GM21786 (cell line): ENCODE measurements around the gene KCNQ2.

ENCODE experiments used
- ATAC-seq: cut with Tn5 transposase; IDR thresholded peaks from one replicate; pipeline ENCODE4 v1.9.1; 2021; ENCODE audit not compliant: unreplicated experiment

Gene KCNQ2

DNA sequence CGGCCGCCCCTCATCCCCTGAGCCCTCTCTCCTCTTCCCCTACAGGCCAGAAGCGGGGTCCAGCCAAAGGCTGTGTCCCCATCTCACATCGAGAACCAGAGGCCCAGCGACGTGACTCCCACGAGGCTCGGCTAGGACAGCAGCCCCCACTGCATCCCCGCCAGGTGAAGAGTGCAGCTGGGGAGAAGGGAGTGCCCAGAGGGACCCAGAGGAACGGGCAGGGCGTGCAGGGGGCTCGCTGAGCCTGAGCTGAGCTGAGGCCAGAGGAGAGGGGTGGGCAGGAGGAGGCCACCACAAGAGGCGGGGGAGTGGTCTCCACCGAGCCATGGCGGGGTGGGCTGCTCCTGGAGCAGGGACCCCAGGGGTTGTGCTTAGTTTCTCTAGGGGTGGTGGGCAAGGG is 32.6 kb downstream of the KCNQ2 start:
- no peak for ATAC-seq

DNA sequence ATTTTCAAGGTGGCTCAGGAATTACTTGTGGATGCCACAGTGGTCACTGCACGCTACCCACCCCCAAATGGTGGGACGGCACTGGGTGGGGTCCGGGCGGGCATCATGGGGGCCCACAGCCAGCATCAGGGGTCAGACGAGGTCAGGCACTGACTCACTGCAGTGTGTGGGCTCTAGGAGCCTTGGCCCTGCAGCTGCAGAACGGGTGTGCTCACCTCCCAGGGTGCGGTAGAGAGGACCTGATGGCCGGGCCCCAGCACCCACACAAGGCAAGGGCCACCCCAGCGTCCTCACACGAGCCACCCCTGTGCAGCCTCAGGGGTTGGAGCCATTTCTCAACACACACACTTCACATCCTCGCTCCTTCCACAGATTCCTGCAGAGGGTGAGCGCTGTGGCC is 34.3 kb downstream of the KCNQ2 start:
- ATAC-seq: no peak

DNA sequence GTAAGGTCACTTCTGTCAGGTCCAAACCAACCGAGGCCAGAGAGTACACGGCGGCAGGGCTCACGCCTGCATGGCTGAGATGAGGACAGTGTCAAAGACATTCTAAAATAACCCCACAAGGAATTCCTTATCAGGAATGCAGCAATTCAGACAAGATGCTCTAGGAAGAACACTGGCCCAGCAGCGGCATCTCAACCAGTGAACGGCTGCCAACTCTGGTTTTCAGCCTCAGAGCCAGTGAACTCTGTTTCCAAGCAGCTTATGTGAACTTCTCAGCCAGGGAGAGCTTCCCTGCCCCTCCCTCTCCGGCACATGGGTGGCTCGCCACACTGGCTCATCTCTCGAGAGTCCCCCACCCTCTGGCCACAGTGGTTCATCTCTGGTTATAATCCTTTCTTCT is 36.9 kb downstream of the KCNQ2 start:
- no peak for ATAC-seq

DNA sequence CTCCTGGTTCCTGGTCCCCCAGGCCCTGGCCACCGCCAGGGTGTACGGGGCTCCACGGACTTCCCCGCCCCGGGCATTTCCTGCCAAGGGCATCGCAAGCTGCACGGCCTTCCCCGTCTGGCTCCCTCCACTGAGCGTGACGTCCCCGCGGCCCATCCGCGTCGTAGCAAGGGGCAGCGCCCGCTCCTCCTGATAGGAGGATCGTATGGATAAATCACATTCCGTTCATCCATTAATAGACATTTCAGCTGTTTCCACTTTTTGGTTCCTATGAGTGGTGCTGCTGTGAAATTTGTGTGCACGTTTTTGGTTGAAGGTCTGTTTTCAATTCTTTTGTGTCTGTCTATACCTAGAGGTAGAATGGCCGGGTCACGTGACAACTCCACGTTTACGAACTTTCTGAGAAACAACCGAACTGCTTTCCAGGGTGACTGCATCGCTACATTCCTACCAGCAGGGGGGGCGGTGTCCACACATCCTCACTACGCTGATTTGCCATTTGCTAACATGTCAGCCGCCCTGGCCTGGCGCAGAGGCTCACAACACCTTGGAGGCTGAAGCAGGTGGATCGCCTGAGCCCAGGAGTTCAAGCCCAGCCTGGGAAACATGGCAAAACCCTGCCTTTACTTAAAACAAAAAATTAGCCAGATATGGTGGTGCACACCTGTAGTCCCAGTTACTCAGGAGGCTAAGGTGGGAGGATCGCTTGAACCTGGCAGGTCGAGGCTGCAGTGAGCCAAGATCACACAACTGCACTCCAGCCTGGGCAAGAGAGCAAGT is 37.7 kb downstream of the KCNQ2 start:
- no peak for ATAC-seq

DNA sequence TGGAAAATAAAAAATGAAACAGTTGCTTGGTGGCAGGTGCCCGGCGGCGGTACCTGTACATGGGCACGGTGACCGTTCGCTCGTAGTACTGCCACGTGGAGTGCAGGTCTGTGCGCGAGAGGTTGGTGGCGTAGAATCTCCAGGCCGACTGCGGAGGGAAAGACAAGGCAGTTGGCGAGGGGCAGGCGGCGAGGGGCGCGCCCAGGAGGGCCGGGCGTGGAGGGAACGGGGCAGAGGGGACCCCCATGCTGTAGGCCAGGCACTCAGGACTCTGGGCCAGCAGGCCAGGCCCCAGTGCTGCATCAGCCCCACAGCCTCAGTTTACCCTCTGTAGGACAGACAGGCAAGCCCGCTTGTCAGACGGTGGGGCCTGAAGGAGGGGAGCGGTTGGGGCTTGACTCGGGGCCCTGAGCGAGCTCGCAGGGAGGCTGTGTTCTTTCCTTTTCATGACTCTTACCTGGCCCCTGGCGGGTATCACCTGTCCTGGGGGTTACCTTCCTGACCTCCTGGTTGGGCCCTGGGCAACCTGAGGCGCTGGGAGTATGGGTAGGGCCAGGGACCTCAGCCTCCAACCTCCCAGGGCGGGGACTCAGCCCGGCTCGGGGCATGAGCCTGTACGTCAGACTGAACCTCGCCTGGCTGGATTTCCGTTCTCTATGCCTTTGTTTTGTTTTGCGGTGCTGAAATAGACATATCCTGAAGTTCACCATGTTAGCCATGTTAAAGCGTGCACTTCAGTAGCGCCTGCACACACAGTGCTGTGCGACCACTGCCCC is 38.5 kb downstream of the KCNQ2 start:
- ATAC-seq: no peak

DNA sequence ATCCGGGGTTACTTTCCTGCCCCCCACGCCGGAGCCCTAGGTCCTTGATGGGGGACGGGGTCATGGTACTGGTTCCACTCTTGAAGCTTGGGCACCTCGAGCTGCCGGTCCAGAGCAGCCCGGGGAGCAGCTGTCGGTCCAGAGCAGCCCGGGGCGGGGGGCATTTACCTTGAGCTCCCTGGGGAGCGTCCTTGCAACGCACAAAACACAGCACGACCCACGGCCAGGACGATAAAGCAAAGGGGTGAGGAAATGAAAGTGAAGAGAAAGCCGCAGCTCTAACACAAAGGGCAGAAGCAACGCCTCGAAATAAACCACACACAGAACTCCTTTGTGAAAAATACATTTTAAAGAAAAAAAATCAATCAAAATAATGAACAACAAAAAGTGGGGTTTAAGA is 39.1 kb downstream of the KCNQ2 start:
- ATAC-seq: no peak

DNA sequence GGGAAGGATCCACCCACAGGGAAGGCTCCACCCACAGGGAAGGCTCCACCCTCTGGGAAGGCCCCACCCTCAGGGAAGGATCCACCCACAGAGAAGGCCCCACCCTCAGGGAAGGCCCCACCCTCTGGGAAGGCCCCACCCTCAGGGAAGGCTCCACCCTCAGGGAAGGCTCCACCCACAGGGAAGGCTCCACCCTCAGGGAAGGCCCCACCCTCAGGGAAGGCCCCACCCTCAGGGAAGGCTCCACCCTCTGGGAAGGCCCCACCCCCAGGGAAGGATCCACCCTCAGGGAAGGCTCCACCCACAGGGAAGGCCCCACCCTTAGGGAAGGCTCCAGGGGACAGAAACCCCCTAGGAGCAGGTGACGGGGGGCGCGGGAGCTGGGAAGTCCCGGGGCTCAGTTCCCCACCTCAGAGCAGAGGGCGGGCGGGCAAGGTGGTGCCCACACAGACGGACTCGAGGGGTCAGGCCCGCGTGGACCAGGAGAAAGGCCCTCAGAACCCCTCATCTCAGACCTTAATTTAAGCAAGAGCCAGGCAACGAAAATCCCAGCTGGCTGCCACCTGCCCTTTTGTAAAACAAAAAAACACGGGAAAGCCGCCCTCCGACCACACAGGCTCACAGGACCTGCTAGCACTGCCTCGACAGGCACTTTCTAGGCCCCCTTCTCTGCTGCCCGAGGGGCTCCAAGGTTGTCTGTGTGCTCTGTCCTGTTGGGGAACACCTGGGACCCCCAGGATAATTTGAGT is 39.7 kb downstream of the KCNQ2 start:
- ATAC-seq: no peak

DNA sequence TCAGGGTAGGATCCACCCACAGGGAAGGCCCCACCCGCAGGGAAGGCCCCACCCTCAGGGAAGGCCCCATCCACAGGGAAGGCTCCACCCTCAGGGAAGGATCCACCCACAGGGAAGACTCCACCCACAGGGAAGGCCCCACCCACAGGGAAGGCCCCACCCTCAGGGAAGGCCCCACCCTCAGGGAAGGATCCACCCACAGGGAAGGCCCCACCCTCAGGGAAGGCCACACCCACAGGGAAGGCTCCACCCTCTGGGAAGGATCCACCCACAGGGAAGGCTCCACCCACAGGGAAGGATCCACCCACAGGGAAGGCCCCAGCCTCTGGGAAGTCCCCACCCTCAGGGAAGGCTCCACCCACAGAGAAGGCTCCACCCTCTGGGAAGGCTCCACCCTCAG is 40.5 kb downstream of the KCNQ2 start:
- ATAC-seq: no peak

DNA sequence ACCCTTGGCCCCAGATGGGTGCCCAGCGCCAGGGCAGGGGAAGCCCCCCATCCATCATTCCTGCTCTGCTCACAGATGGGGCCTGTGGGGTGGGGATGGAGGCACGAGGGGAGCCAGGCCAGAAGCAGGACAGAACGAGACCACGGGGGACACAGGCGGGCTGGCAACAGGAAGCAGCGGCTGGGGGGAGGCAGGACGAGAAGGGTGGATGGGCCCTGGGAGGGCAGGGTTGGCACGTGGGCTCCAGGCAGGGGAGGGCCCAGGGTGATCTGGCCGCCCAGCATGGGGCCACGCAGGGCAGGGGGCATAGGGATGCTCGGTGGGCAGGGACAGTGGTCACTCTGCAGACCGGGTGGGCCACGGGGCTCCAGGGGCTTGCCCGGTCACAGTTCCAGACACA is 41.6 kb downstream of the KCNQ2 start:
- ATAC-seq: no peak

DNA sequence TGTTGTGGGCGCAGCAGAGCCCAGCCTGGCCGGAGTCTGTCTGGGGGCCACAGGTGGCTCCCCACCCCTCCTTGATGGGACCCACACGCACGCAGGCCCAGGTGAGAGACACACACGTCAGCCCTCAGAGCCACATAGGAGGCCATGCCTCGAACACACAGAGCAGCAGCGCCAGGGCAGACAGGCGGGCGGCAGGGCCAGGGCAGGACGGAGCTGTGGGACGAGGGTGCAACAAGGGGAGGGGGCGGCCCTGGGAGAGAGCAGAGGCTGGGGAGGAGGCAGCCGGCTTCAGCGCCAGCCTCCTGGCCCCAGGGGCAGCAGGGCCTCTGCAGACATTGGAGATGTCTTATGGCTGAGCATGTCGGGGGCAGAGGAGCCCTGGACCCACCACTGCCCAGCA is 42.5 kb downstream of the KCNQ2 start:
- ATAC-seq: no peak

DNA sequence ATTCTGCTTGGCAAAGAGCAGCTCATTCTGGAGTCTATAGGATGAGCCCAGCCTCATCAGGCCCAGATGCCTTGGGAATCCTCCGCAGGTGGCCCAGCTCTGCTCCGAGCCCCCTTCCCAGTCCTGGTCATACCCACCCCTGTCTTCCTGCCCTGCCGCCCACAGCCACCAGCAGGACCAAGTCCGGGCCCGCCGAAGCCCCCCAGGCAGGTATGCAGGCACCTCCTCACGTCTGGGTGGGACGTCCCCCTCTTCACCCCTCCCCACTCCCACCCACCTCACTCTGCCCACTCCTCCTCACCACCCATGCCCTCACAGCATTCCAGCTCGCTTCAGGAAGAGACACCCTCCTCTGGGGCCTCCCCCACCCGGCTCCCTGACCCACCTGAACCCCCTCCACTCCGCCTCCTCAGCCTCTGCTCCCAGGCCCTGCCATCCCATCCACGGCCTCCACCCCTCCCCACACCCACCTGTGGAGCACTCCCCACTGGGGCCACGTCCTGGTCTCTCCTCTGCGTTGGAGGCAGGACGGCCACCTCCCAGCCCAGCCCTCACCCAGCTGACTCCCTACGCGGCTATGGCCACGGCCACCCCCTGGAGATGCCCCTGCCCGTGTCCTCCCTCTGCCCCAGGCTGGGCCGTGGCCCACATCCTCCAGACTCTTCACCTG is 43.4 kb downstream of the KCNQ2 start:
- ATAC-seq: no peak

DNA sequence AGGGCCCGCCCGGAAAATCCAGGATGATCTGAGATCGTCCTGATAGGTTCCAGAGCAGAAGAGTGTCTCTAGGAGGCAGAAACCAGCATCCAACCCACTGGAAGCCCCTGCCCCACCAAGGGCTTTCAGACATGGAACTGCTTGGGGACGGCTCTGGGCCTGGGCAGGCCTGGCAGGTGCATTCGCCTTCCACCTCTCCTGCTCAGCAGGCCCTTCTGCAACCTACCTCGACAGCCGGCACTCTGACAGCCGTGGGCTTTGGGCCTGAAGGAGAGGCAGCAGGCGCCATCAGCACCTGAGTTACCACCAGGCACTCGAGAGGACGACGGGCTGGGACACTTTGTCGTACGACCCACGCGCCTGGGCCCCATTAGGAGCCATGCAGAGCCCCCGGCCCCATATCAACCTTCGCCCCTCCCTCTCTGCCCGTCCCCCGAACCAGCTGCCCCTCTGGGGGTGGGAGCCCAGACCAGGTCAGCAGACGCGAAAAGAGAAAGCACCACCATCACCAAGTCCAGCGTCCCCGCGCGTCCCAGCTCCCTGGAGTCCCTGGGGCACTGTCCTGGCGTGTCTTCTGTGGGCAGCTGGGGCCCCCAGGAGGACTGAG is 44.6 kb downstream of the KCNQ2 start:
- ATAC-seq: no peak

DNA sequence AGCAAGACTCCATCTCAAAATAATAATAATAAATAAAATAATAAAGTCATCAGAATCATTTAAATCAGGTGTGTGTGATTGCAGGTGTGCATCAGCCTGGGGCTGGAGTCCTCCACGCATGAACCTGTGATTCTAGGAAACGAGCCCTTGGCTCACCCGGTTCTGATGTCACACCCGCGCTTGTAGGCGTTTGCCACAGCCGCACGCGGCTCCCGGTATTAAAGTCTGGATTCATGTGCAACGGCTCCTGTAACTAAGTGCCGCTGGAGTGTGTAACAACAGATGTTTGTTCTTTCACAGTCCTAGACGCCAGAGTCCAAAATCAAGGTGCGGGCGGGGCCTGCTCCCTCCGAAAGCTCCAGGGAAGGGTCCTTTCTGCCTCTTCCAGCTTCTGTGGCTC is 45.2 kb downstream of the KCNQ2 start:
- no peak for ATAC-seq

DNA sequence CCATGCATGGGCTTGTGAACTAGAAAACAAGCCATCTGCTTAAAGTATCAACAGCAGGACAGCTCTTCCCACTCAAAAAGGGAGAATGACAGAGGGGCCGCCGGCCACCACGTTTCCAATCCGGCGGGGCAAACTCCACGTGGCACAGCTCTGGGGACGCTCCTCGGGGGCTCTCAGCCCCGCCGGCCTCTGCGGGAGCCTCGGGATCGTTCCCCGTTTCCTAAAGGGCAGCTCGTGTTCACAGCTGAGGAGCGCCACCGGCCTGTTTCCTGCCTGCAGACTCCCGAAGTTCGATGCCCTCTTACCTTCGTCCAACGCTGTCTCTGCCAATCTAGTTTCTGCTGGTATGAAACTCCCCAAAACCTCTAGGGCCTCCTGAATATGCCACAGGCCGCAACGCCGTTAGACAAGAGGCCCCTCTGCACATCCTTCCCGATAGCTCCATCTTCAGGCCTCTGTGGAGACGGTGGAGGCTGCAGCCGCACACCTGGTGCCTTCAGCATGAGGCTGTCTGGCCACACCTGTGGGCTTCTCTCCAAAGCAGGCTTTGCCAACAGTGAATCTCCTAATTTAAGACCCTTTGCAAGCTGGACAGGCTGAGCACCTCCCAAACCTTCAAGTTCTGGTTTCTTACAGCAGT is 46.5 kb downstream of the KCNQ2 start:
- no peak for ATAC-seq

DNA sequence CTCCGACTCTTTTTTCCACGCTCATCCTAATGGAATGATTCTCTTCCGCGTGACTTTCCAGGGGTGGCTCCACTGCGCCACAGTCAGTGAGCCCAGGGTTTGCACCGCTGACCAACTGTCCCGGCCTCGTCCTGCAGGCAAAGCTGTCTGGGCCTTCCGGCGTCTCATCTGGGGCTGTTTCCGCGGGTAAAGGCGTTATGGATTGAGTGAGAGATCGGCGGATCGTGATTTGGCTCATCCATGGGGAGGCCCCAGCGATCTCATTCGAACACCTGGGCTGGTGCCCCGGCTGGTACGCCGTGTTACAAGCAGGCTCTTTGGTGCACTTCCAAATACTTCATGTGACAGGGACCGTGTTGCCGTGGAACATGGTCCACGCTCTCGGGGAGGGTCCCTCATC is 47.8 kb downstream of the KCNQ2 start:
- ATAC-seq: no peak

DNA sequence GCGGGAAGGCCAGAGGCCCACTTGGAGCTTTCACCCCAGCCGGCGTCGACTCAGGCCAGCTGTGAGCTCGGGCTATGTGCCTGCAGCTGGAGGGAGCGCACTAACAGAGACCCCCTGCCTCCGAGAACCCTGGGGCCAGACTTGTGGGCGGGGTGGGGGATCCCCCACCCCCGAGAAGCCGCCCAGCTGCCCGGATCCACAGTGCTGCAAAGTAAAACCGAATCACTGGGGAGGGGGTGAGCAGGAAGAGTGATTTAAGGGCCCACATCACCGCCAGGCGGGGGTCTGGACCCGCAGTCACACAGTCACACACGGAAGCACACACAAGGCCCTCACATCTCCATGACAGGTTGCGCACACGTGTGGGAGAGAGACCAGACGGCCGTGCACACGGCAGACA is 48.7 kb downstream of the KCNQ2 start:
- no peak for ATAC-seq

DNA sequence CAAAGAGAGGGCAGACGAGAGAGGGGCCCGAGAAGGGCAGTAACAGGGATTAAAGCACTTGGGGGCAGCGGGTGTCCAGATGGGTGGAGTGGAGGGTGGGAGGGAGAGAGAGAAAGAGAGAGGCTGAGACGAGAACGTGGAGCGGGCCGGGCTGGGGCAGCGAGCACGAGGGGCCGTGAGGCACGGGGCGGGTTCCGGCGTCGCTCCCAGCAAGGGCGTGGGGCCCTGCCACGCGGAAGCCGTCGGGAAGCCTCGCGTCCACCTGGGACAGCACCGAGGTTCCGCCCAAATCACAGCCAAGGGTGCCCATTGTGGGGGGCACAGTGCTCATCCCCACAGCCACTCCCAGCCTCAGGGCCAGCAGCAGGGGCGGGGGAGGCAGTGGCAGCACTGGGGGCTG is 49.8 kb downstream of the KCNQ2 start:
- no peak for ATAC-seq

DNA sequence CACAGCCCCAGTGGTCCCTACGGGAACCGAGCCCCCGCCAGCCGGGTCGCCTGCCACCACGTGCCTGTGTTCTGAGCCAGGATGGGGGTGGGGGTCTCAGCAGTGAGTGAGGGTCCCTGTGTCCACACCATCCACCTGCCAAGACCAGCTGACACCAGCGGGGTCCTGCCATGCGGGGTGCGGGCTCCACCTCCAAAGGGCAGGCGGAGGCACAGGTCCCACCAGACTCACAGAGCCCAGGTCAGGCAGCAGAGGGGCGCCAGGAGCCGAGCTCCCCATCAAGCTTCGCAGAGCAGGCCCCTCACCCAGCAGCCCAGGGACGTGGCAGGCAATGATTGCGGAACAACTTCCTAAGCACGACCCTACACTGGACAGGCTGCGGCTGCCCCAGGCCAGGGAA is 50.5 kb downstream of the KCNQ2 start:
- ATAC-seq: no peak

DNA sequence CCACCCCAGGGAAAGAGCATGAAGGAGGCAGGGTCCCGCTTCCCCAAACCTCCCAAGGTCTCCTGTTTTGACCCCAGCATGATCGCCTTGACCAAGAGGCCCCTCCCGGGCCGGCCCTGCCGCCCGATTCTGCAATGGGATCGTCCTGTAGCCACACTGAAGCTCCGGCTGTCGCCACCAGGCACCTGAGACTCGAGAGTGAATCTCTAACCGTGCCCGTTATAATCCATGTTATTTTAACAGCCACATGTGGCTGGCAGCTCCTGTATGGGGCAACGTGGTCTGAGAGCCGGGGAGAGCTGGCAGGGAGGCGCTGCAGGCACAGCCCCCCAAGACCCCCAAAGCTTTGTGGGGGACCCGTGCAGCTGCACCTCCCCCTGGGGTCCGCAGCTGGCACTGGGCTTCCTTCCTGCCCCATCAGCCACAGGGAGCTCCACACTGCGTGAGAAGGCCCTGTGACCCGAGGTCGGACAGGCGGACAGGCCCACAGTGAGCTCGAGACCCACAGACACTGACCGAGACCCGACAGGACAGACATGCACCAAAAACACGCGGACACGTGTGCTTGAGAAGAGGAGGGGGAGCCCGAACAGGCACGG is 51.3 kb downstream of the KCNQ2 start:
- no peak for ATAC-seq
